Measurements from ENCODE around the gene PKD1.

The PKD1 gene

DNA sequence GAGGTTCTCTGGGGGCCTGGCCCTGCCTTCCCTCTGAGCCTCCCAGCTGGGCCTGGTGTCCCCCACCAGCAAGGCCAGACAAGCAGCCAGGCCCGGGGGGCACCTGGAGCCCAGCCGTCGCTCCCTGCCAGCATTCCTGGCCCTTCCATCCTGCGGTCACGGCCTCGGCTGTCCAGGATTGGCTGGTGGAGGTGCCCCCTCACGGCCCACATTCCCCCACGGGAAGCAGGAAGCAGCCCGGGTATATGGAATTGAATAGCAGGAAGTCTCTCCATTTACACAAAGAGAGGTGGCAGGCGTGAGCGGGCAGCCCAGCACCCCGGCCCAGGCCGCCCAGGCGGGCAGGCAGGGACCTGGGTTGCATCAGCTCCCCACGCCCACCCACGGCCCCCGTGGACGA lies 34.4 kb upstream of the PKD1 start:
- no peak for DNase-seq (ENCODE audit: low read depth)

DNA sequence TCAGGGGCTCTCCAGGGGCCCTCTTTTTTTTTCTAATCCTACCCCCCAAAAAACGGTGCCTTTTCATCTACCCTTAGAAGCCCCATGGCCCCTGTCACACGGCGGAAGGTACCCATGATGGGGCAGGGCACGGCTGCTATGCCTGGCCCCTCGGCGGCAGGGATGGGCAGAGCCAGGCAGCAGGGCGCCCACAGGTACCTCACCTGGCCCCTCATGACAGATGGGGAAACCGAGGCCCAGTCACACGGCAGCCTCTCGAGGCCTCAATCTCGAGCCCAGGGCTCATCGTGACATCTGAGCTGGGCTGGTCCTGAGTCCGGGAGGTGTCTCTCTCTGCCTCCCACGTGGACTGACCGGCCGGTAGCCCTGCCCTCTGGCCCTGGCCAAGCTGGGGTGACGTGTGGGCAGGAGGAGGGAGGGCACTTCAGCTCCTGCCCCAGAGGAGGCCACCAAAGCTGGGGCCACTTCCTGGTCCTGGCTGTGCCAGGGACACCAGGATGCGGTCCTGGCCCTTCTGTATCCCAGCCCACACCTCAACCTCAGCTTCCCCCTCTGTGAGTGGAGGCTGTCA lies 31.5 kb upstream of the PKD1 start:
- DNase-seq (ENCODE audit: low read depth): no peak

GRCh38 chr16:2166263-2167067 lies 30.8 kb upstream of the PKD1 start:
- no peak for DNase-seq (ENCODE audit: low read depth)

- no peak for DNase-seq (ENCODE audit: low read depth)
Measured at GRCh38 chr16:2165861-2166260, 30.2 kb upstream of the PKD1 start.

- DNase-seq (ENCODE audit: low read depth): no peak
Measured at GRCh38 chr16:2163211-2163881, 27.6 kb upstream of the PKD1 start.

GRCh38 chr16:2162676-2163118 lies 27.0 kb upstream of the PKD1 start:
- DNase-seq (ENCODE audit: low read depth): no peak

- DNase-seq (ENCODE audit: low read depth): no peak
Measured at GRCh38 chr16:2161911-2162310, 26.2 kb upstream of the PKD1 start.

- DNase-seq (ENCODE audit: low read depth): no peak
Measured at GRCh38 chr16:2160915-2161551, 25.3 kb upstream of the PKD1 start.

GRCh38 chr16:2159175-2159838 lies 23.6 kb upstream of the PKD1 start:
- DNase-seq (ENCODE audit: low read depth): no peak

- DNase-seq (ENCODE audit: low read depth): no peak
Measured at GRCh38 chr16:2158262-2158638, 22.6 kb upstream of the PKD1 start.

DNA sequence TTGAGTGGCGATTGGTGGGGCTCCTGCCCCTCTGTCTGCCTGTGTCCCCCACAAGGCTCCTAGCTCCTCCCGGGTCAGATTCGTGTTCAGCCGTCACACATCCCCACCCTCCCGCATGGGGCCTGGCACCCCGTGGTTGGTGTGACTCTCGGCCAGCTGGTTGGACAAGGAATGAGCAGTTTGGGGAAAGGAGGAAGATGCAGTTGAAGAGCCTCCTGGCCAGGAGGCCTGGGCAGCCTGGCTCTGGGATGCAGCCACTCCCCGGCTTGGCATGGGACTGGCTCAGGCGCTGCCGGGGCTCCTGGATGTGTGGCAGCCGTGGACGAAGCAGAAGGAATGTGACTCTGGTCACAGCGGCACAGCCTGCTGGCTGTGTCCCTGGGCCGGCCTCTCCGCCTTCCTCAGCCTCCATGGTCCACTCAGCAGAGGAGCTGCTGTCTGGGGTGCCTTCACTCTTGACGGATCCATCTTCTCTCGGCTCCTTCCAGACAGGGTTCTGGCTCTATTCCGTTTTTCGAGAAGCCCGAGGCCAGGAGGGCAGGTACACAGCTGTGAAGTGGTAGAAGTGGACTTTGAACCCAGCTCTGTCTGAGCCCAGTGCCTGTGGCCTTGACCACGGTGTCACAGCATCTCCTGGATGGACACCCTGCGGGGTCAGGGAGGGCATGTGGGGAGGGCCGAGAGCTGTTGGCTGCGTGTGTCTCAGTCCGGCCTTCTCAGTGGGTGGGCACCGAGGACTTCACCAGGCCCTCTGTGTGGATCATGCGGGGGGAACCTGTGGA lies 22.0 kb upstream of the PKD1 start:
- DNase-seq (ENCODE audit: low read depth): no peak

DNA sequence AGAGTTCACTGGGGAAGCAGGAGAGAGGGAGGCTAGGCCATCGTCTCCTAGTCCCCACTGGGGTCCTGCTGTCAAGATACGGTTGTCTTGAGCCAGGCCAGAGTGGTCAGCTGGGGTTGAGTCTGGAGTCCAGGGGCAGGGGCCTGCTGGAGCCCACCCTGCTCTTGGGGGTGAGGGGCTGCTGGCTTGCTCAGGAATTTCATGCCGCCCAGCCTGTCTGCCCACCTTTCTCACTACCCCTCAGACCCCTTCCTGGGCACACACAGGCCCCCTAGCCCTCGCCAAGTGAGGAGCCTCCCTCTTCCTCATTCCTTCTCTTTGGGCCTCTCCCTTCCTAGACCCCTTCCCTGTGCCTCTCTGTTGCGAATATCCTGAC lies 21.1 kb upstream of the PKD1 start:
- DNase-seq (ENCODE audit: low read depth): no peak

DNA sequence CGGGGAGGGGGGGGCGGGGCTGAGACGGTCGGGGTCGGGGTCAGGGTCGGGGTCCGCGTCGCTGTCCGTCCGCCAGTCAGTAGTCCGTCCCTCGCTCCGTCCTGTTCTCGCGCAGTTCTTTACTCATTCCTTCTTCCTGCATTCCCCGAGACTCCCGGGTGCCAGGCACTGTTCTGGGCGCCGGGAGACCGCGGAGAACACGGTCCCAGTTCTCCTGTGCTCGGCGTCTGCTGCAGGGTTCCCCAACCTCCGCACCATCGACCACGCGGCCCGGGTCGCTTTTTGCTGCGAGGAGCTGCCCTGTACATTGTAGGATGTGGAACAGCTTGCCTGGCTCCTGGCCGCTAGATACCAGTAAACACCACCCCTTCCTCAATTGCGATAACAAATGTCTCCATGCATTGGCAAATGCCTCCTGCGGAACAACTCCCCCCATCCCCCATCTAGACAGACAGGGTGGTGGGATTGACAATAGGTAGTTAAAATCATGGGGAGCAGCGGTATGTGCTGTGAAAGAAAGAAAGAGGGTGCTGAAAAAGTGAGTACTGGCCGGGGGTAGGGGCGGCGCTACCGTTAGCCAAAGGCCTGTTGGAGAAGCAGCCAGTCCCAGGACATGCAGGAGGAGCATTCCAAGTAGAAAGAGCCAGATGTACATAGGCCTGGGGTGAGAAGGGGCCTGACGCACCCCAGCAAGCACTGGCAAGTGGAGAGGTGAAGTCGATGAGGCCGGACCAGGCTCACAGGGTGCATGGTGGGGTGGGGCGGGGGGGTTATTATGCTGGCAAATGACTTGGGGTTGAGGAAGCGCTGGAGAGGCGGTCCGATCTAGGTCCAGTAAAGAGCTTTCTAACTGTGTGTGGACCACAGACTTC lies 20.5 kb upstream of the PKD1 start:
- DNase-seq (ENCODE audit: low read depth): no peak

DNA sequence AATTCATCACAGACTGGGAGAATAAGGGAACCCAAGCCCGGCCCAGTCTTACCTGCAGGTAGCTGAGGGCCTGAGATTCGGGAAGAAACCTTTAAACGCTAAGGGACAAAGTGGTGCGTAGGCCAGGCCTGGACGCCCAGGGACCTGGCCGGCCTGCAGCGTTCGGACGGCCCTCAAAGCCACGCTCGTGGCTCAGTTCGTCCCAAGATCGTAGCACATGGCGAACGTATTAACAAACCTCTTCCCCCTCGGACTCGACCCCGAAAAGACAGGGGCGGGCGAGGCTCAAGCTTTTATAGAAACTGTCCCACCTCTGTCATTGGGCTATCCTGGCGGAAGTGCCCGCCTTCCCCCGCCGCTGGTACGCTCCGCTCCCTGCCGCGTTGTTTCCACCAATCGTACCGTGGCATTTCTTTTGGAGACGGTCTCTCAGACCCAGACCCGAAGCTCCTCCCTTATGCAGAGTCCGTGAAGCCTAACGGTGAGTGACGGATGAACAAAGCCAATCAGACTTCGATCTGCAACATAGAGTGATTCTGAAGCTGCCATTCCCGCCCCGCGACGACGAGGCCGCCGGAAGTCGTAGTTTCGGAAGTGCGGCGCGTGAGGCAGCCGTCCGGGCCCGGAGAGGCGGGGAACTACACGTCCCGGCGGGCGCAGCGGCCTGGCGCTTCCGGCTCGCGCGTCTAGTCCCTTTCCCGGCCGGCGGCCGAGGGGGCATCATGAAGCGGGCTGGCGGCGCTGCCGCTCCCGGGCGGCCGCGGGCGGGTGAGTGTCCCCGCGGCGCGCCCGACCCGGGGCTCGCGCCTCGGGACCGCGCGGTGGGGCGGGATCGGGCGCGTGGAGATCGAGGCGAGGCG lies 19.6 kb upstream of the PKD1 start, which contains the start of gene TRAF7:
TRAF7 (plus strand) TSS at position 692 of the 860 bp plus-strand sequence. CDS start 8,139 bp downstream, outside the sequence.
- peak; percentile 96 for DNase-seq (ENCODE audit: low read depth)

DNA sequence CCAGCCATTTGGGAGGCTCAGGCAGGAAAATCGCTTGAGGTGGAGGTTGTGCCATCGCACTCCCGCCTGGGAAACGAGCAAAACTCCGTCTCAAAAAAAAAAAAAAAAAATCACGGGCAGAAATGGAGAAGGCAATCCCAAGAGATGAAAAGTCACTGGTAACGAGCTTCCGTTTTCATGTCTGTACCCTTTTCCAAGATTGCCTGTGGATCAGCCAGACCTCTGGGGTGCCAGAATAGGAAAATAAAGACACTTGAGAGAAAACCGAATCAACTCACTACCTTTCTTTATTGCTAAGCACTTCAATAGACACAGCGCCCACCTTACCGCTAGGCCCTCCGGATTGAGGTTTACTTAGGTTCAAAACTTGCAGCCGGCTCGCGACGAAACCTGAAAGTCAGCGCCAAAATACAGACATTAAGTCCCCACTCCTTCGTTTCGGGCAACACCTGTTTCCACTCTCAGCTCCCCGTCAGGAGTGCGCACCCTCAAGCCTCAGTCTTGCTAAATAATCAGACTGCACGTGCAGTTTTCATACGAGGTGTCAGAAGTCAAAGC lies 18.9 kb upstream of the PKD1 start:
- no peak for DNase-seq (ENCODE audit: low read depth)

- no peak for DNase-seq (ENCODE audit: low read depth)
Measured at GRCh38 chr16:2152695-2153506, 17.2 kb upstream of the PKD1 start.

- no peak for DNase-seq (ENCODE audit: low read depth)
Measured at GRCh38 chr16:2151188-2152091, 15.7 kb upstream of the PKD1 start.

Measured in stimulated activated CD4-positive, alpha-beta T cell treated with anti-CD3 and anti-CD28 coated beads, Interleukin-2, amount 100 ng/mL, for 4 hours (primary cell).